ENCODE data around the gene GAGE2A.
"Not testable (repeated sequence)": the region's sequence is repeated elsewhere in the genome, so short reads cannot be mapped to it uniquely, and the experiment has no call there.

DNA sequence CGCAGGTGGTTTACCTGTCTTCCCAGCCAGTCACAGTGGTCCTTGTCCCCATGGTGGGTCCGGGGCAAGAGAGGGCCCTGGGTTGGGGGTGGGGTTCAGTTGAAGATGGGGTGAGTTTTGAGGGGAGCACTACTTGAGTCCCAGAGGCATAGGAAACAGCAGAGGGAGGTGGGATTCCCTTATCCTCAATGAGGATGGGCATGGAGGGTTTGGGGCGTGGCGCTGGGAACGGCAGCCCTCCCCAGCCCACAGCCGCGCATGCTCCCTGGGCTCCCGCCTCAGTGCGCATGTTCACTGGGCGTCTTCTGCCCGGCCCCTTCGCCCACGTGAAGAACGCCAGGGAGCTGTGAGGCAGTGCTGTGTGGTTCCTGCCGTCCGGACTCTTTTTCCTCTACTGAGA lies 28.8 kb upstream of the GAGE2A start, which contains the start of gene GAGE12F:
- TF ChIP-seq, protein P1, sequence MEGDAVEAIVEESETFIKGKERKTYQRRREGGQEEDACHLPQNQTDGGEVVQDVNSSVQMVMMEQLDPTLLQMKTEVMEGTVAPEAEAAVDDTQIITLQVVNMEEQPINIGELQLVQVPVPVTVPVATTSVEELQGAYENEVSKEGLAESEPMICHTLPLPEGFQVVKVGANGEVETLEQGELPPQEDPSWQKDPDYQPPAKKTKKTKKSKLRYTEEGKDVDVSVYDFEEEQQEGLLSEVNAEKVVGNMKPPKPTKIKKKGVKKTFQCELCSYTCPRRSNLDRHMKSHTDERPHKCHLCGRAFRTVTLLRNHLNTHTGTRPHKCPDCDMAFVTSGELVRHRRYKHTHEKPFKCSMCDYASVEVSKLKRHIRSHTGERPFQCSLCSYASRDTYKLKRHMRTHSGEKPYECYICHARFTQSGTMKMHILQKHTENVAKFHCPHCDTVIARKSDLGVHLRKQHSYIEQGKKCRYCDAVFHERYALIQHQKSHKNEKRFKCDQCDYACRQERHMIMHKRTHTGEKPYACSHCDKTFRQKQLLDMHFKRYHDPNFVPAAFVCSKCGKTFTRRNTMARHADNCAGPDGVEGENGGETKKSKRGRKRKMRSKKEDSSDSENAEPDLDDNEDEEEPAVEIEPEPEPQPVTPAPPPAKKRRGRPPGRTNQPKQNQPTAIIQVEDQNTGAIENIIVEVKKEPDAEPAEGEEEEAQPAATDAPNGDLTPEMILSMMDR (conservative IDR thresholded peaks at IDR 0.05; ENCODE audit: low read length), result not testable (repeated sequence)
- not testable (repeated sequence) for TF ChIP-seq EZH2phosphoT487 (IDR thresholded peaks at IDR 0.05; ENCODE audit: borderline replicate concordance)

Measured in Loucy (cell line).